ENCODE data around the gene NEDD4L. TPM values are rescaled to one million over a fixed set of nuclear protein-coding genes. Genes with fewer than 3 reads are reported as not detected.
A peak's percentile ranks its signal among the peaks of the same experiment; 100 is the strongest.

NEDD4L gene
- total RNA-seq, 1 experiment from 2014 or later, result 39.1 TPM

DNA sequence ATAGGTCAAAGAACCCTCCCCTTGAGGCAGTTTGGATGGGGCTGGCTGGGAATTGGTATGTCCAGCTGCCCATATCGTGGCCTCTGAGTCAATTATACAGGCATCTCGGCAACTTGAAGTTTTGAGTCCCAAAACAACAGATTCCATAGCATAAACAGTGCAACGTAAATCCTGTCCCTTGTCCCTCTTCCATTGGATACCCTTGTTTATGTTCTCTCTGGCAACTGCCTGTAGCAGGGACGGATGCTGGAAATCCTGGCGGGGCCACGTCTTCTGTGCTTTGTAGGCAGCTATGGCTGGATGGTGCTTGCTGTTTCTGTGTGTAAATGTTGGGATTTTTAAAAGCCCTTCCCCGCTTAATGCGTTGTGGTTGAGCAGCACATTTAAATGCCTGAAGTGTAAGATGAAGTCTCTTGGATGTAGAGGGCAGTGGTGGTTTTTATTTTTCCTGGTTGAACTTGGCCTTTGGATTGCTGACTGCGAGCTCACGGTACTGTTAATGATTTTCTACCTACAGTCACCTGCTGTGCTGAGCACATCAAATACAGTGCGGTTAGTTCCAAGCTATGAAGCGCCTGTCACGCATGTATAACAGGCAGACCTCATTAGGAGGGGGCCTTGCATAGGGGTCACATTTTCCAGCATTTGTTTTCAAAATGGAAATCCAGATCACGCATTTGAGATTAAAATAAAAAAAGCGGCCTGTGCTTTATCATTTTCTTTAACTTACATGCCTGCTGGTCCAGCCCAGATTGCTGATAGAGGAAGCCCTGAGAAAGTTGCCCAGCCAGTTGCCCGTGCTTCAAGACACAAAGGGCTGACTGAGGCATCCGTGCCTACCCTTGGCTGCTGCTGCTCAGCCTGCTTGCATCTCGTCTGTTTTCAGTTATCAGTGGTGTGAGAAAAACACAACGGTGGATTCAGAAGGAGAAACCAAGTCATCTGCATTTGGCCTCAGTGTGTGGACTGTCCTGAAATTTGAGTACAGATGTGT, 84.7 kb downstream of the NEDD4L start:
- in situ Hi-C loops (cut with HindIII; ENCODE audit: low pct_unique_long_range_greater_than_20kb, low sequenced_read_pairs), result no loop called here
- DNase-seq (ENCODE audit: low read depth), result peak; percentile 88

DNA sequence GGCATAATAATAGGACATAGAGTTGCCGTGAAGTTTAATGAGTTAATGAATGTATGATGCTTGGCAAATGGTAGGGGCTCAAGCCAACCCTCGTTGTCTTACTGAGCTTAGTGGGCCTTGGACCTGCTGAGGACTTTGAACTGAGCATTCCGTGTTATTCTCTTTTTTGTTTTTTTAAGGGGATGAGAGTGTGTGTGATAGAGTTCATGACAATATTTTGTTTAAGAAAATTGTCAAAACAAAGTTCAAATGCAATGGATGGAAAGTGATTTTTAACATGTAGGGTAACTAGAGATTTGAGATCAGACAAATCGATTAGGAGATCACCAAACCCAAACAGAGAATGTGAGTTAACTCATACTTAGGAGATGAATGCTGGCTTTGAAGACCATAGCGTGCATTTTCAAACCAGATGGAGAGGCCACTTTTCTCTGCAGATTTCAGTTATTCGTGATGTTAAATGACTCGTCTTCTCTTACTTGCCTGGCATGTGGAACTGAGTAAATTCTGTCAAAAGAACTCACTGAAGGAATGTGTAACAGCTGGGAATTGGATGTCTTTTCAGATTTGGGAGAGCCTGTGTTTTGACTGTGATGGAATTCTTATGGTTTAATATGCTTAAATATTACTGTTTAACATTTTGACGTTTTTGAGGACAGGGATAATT, 88.7 kb downstream of the NEDD4L start:
- in situ Hi-C loops (cut with HindIII; ENCODE audit: low pct_unique_long_range_greater_than_20kb, low sequenced_read_pairs), result no loop called here
- peak; percentile 31 for DNase-seq (ENCODE audit: low read depth)

DNA sequence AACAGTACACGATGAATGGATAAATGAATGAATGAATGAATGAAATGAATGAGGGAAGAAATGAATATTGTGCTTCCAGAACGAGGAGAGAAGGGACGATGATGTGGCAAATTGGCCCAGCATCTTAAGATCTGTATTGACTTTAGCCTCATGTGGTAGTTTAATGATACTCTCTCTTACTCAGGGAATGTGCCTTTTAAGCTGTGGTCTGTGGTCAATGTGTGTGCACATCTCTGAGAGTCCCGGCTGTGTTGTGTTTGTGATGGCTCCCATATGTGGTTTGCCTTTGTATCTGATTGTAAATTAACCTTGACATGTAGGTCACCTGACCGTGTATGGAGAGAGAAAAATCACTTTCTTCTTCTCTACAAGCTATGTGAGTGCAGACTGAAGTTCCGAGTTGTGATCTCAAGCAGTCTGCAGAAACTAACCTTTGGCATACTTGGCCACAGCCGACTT, 91.2 kb downstream of the NEDD4L start:
- in situ Hi-C loops (cut with HindIII; ENCODE audit: low pct_unique_long_range_greater_than_20kb, low sequenced_read_pairs), result no loop called here
- DNase-seq (ENCODE audit: low read depth), result peak; percentile 73

DNA sequence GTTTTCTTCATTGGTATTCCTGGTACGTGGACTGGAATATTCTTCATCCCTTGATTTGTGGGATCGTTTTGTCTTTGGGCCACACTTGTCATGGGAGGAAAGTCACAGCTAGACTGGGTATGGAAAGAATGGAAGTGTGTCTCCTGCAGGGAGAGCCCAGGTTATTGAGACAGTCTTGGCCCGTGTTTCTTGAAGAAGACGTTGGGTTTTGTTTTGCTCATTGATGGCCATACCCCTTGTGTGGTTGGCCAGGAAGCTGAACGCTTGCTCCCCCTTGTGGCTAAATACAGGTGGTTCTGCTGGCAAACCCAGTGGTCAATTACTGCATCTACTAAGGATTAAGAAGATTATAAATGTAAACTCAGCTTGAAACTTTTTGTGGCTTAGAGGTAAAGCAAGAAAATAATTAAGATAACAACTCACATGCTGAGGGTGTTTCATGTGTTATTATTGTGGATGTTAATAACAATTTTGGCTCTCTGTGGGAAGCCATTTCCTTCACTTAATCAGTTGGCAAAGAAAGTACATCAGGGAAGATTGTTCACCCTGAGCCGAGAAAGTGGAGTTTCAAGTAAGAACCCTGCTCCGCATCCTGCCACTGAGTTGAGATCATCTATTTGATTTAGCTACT, 91.8 kb downstream of the NEDD4L start:
- in situ Hi-C loops (cut with HindIII; ENCODE audit: low pct_unique_long_range_greater_than_20kb, low sequenced_read_pairs), result no loop called here
- DNase-seq (ENCODE audit: low read depth), result peak; percentile 49

DNA sequence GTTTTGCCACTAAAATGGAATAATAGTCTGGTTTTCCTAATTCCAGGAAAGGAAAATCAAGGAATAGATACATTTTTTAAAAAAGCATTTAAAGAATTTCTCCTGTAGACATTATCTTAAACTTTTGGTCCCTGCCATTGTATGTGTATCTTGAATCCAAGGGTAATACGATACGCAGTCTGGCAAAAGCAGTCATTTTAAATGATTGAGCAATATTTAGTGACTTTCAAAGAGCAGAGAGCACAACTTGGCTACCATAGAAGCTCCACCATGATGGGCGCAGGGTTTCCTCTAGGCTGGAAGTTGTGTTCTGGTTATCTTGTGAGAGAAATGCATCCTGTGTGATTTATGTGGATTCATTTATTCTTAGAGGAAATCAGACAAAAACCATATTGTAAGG, 92.9 kb downstream of the NEDD4L start:
- DNase-seq (ENCODE audit: low read depth), result no peak
- in situ Hi-C loops (cut with HindIII; ENCODE audit: low pct_unique_long_range_greater_than_20kb, low sequenced_read_pairs), result no loop called here

DNA sequence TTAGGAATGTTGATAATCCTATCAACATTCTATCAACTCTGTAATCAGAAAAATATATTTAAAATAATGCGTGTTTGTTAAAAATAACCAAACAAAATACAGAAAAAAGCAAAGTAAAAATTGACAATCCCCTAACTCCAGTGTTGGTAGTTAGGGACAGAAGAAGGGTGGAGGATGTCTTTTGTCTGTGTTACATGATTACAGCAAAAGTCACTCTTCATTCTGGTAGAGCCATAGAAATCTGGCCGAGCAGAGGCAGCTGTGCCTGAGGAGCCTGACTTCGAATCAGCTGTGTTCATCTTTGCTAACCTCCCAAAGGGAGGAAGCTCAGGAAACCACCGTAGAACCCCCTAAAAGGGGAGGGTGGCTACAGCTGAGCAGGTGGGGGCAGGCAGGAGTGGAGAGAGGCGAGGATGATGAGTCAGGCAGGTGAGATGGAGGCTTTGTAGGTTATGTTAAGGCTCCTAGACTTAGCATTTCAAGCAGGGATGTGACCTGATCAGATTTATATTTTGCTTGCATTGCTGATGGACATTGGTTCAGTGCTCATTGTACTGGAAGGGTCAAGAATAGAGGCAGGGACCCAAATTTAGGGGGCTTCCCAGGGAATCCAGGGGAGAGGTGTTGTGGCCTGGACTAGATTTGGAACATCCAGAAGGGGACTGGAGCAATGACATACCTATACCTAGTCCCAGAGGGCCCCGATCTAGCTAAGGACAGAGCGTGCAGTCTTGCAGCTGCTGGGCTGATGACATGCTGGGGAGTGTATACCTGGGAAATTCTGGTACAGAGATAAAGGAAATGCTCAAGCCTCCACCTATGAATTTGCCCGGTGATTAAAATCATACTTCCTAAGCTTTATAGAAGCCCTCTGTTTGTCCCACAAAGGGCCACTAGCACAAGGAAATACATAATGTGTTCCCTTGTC, 95.7 kb downstream of the NEDD4L start:
- DNase-seq (ENCODE audit: low read depth), result no peak
- in situ Hi-C loops (cut with HindIII; ENCODE audit: low pct_unique_long_range_greater_than_20kb, low sequenced_read_pairs), result no loop called here

DNA sequence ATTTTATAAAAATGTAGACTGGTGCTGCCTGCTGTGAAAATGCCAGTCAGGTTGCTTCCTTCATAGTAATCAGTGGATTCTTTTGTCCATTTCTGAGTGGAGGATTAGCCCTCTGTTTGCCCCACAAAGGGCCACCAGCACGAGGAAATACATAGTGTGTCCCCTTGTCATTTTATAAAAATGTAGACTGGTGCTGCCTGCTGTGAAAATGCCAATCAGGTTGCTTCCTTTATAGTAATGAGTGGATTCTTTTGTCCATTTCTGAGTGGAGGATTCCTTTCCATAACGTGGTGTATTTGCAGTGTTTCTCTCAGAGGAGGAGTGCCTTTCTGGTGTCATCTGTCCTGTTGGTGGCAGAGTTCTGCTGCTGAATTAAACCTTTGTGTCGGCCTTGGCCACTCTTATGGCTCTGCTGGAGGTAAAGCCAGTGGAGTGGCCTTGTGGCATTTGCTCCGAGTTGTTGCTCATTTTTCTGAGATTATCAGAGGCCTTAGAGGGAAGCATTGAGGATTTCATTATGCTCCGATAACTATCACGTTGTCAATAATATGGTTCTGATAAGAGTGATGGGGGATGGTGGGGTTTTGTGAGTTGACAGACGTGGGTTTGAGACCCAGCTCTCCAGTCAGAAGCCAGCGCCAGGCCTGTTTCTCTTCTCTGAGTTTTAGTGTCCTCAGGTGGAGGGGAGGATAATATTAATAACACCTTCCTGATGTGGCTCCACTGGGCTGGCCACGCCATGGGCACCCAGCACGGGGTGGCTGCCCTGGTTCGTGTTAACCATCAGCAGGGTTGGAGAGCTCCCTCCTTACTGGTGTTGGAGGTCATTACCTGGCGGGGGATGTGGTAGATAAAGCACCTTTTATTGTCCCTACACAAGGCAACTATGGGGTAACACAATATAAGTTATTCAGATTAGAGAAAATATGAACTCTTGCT, 96.6 kb downstream of the NEDD4L start:
- DNase-seq (ENCODE audit: low read depth), result no peak
- in situ Hi-C loops (cut with HindIII; ENCODE audit: low pct_unique_long_range_greater_than_20kb, low sequenced_read_pairs), result no loop called here

DNA sequence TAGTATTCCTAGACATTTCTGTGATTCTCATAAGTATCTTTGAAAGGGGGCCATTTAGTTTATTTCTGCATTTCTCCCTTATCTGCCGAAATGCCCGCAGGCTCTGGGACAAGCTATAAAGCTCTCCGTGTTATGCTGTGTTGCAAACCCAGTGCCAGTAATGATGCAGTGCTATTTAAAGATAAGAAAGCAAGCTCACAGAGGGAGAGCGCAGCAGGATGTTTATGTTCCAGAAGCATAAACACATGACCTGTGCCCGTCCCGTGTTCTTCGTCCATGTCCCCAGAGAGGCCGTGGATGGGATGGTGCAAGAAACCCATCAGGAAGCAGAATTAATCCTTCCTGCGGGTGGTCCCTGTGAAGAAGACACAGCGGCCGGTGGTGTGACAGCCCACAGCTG, 99.4 kb downstream of the NEDD4L start:
- in situ Hi-C loops (cut with HindIII; ENCODE audit: low pct_unique_long_range_greater_than_20kb, low sequenced_read_pairs), result no loop called here
- no peak for DNase-seq (ENCODE audit: low read depth)

DNA sequence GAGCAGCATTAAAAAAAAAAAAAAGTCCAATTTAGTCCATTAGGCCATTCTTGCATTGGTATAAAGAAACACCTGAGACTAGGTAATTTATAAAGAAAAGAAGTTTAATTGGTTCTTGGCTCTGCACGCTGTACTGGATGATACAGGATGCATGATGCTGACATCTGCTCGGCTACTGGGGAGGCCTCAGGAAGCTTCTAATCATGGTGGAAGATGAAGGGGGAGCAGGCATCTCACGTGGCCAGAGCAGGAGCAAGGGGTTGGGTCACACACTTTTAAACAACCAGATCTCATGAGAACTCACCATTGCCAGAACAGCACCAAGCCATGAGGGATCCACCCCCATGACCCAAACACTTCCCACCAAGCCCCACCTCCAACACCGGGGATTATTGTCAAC, 100.1 kb downstream of the NEDD4L start:
- in situ Hi-C loops (cut with HindIII; ENCODE audit: low pct_unique_long_range_greater_than_20kb, low sequenced_read_pairs), result no loop called here
- no peak for DNase-seq (ENCODE audit: low read depth)

DNA sequence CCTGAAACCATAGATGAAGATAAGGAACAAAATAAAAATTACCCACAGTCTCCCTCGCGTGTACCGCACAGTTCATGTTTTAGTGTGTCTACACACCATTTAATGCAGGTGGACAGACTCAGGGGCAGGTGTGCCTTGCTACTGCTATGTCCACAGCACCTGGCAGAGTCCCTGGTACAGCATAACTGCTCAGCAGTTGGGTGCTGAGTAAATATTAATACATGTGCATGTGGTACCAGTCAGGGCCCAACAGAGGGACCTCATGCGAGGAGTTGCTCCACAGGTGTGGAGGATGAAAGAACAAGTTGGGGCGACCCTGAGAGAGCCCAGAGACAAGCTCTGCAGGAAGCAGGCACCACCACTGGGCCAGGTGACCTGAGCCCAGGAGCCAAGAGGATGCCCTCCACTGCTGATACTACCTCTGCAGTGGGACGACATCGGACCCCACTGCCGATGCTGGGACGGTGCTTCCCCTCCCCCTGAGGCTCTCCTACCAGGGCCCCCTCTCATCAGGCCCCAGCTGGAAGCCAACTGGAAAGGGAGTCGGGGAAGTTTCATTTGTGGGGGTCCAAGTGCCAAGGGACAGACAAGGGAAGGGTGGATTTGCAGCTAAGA, 100.8 kb downstream of the NEDD4L start:
- no peak for DNase-seq (ENCODE audit: low read depth)
- in situ Hi-C loops (cut with HindIII; ENCODE audit: low pct_unique_long_range_greater_than_20kb, low sequenced_read_pairs), result no loop called here

DNA sequence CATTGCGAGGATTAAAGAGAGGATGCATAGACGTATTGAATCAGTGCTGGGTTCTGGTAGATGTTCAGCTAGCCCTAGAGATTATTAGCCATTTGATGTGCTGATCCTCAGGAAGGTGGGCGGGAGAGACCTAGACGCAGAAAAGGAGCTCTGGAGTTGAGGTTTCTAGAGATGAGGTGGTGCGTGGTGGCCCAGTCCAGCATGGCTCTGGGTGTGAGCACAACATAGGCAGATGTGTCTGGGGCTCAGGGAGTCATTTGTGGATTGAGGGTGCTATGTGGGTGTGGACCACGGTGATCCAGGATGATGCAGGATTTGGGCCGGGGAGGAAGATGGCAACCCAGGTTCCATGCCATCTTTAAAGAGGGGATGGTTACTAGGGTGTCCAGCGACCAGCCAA, 102.1 kb downstream of the NEDD4L start:
- DNase-seq (ENCODE audit: low read depth), result no peak
- in situ Hi-C loops (cut with HindIII; ENCODE audit: low pct_unique_long_range_greater_than_20kb, low sequenced_read_pairs), result no loop called here

DNA sequence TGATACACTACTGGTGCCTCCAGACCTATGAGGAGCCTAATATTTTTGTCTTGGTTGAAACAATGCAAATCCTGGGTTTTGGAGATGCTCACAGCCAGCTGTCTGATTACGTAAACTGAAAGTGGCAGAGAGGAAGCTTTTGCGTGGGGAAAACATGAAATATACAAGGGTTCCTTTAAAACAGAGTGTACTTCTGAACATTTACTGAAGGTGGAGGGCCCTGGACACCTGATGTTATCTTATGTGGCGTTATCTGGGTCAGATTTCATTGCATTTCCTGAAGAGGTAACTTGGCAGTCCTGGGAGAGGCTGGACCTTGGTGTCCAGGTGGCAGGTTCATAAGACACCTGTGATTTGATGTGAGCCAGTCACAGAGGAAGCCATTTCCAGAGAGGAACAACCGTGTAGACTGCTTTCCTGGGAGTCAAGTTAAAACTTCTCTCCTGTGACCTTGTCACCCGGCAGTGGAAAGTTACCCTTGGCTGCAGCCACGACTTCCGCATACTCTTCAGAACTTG, 105.0 kb downstream of the NEDD4L start:
- in situ Hi-C loops (cut with HindIII; ENCODE audit: low pct_unique_long_range_greater_than_20kb, low sequenced_read_pairs), result no loop called here

DNA sequence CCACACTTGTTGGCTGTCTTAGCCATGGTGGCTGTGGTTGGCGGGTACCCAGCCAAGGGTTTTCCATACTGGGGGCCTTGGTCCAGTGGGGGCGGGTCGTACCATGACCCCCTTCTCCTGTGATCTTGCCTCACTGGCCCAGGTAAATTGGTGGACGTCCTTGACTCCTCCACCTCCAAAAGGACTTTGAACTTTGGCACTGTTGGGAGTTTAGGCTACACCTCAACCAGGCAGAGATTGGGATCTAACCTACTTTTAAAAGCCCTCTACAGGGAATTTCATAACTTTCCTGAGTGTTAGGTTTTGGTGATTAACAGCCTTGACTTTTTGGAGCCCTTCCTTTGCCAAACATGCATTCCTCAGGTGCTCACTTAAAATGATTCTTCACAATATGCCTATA, 106.7 kb downstream of the NEDD4L start:
- DNase-seq (ENCODE audit: low read depth), result no peak
- in situ Hi-C loops (cut with HindIII; ENCODE audit: low pct_unique_long_range_greater_than_20kb, low sequenced_read_pairs), result no loop called here

More for the DNA sequence above, 105.0 kb downstream of the NEDD4L start:
- DNase-seq (ENCODE audit: low read depth), result no peak

DNA sequence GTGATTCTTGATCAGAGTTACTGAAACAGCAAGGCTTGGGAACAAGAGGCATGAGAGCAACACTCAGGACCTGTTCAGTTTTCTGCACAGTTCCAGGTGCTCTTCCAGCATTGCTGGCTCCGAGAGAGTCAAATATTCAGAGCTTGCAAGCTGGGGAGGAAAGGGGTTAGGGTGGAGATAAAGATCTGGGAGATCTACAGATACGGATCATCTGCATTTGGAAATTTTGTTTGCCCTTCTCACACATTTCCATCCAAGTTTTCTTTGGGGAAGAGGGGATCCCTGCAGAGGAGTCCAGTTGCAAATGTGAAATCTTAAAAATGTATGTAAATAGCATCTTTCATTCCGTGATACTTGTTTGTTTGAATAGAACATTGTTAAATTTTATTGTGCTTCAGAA, 108.2 kb downstream of the NEDD4L start:
- in situ Hi-C loops (cut with HindIII; ENCODE audit: low pct_unique_long_range_greater_than_20kb, low sequenced_read_pairs), result no loop called here

DNA sequence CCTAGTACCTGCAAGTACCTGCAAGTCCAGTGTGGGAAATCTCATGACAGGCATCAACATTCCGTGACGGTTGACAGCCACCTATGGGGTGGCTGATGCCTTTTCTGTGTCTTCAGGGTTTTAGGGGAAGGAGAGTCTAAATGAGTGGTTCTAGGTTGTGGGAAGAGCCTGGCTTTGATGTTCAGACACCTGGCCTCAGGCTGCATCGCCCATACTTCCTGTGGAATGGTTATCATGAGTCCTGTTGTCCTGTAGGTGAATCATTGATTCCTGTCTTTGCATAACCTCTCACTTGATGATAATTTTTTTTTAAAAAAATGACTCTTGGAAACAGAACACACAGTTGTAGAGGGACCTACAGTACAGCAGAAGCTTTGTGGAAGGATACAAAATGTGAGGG, 108.9 kb downstream of the NEDD4L start:
- no peak for DNase-seq (ENCODE audit: low read depth)
- in situ Hi-C loops (cut with HindIII; ENCODE audit: low pct_unique_long_range_greater_than_20kb, low sequenced_read_pairs), result no loop called here

More for the DNA sequence above, 108.2 kb downstream of the NEDD4L start:
- DNase-seq (ENCODE audit: low read depth), result no peak

DNA sequence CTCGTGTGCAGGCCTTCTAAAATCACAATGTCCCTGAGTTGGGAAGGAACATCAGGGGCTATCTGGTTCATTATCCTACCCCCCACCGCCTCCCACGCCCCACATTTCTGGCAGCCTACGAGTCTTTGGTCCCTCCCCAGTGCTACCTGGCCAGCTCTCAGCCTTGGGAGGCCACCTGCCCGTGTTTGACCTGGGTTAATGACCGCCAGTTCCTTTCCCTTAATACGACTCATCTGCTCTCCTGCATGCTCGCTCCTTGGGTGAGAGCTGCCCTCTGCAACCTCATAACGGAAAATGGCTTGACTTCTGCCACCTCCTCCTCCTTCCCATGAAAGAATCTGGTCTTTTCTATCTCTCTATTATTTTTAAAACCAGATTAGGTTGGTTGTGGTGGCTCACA, 112.5 kb downstream of the NEDD4L start:
- DNase-seq (ENCODE audit: low read depth), result no peak
- in situ Hi-C loops (cut with HindIII; ENCODE audit: low pct_unique_long_range_greater_than_20kb, low sequenced_read_pairs), result no loop called here

Data from Caki2 (cell line).